Neural cell (in vitro differentiated cells): Measurements from ENCODE around the gene GUCA1A. TPM values are rescaled to one million over a fixed set of nuclear protein-coding genes. Genes with fewer than 3 reads are reported as not detected.

ENCODE experiments used
- H2AFZ ChIP-seq: fragments of 200-600, 300-800 bp; sonication (generic), shearing (Covaris generic); 2 replicates; pipeline ENCODE4 v1.6.0; 2014; ENCODE audit warnings: low read depth, mild to moderate bottlenecking, antibody characterized with exemption, low read length, moderate library complexity
- H3F3A ChIP-seq: fragments of 200-600 bp; shearing (Covaris generic); 2 replicates; pipeline ENCODE4 v1.6.1; 2016; ENCODE audit warnings: mild to moderate bottlenecking, moderate library complexity, mixed read lengths, antibody characterized with exemption, low read length; ENCODE audit not compliant: insufficient read depth, poor library complexity, severe bottlenecking
- H3K27ac ChIP-seq: fragments of 200-600, 300-800 bp; sonication (generic), shearing (Covaris generic); 2 replicates; pipeline ENCODE4 v1.5.1; 2014; ENCODE audit warnings: mild to moderate bottlenecking, low read length, moderate library complexity
- H3K27me3 ChIP-seq: fragments of 300-800, 200-600 bp; sonication (generic), shearing (Covaris generic); 2 replicates; pipeline ENCODE4 v1.6.0; 2014; ENCODE audit warnings: mild to moderate bottlenecking, low read depth, low read length, moderate library complexity; ENCODE audit not compliant: insufficient read depth
- H3K36me3 ChIP-seq: fragments of 300-800, 200-600 bp; sonication (generic), shearing (Covaris generic); 2 replicates; pipeline ENCODE4 v1.5.1; 2014; ENCODE audit warnings: mild to moderate bottlenecking, antibody characterized with exemption, low read length, moderate library complexity; ENCODE audit not compliant: insufficient read depth
- H3K4me2 ChIP-seq: fragments of 300-800, 200-600 bp; sonication (generic), shearing (Covaris generic); 2 replicates; pipeline ENCODE4 v1.6.0; 2014; ENCODE audit warnings: mild to moderate bottlenecking, low read length
- H3K4me3 ChIP-seq: fragments of 300-800, 200-600 bp; sonication (generic), shearing (Covaris generic); 2 replicates; pipeline ENCODE4 v1.5.1; 2014; ENCODE audit warnings: mild to moderate bottlenecking, low read length, moderate library complexity
- H3K79me2 ChIP-seq: fragments of 200-600 bp; shearing (Covaris generic); replicated peaks from 2 replicates; pipeline ENCODE4 v1.6.0; 2014; ENCODE audit warnings: mild to moderate bottlenecking, low read length, moderate library complexity; ENCODE audit not compliant: insufficient read depth
- H3K9ac ChIP-seq: fragments of 300-800, 200-600 bp; sonication (generic), shearing (Covaris generic); 2 replicates; pipeline ENCODE4 v1.6.1; 2016; ENCODE audit warnings: mild to moderate bottlenecking, low read length, mixed read lengths
- H3K9me2 ChIP-seq: fragments of 200-600 bp; shearing (Covaris generic); 2 replicates; pipeline ENCODE4 v1.6.1; 2016; ENCODE audit warnings: mild to moderate bottlenecking, low read length, mixed read lengths; ENCODE audit not compliant: insufficient read depth
- H3K9me3 ChIP-seq: fragments of 200-600, 300-800 bp; sonication (generic), shearing (Covaris generic); 2 replicates; pipeline ENCODE4 v1.6.1; 2016; ENCODE audit warnings: mild to moderate bottlenecking, mixed run types, low read length, moderate library complexity, mixed read lengths
- H4K20me1 ChIP-seq: fragments of 200-600 bp; shearing (Covaris generic); 2 replicates; pipeline ENCODE4 v1.6.1; 2016; ENCODE audit warnings: mild to moderate bottlenecking, mixed run types; ENCODE audit not compliant: insufficient read depth
- EP300 ChIP-seq: fragments of 450-650 bp; conservative IDR thresholded peaks from 2 replicates; pipeline ENCODE4 v1.6.1; 2014; ENCODE audit warnings: antibody characterized with exemption, mild to moderate bottlenecking, moderate library complexity; ENCODE audit not compliant: poor library complexity, severe bottlenecking
- EZH2 ChIP-seq: fragments of 200-600, 300-800 bp; shearing (Covaris generic), sonication (generic); IDR thresholded peaks from 2 replicates; pipeline ENCODE4 v1.6.1; 2014; ENCODE audit warnings: antibody characterized with exemption, low read length, borderline replicate concordance, mild to moderate bottlenecking; ENCODE audit not compliant: insufficient read depth, poor library complexity, severe bottlenecking
- MXI1 ChIP-seq: fragments of 450-650 bp; conservative IDR thresholded peaks from 2 replicates; pipeline ENCODE4 v1.6.1; 2014; ENCODE audit warnings: antibody characterized with exemption, mild to moderate bottlenecking; ENCODE audit not compliant: poor library complexity, severe bottlenecking
- POLR2AphosphoS5 ChIP-seq: IDR thresholded peaks from 2 replicates; pipeline ENCODE4 v1.6.1; 2012
- RAD21 ChIP-seq: fragments of 450-650 bp; conservative IDR thresholded peaks from 2 replicates; pipeline ENCODE4 v1.6.1; 2014; ENCODE audit warnings: antibody characterized with exemption, mild to moderate bottlenecking, moderate library complexity
- SMC3 ChIP-seq: fragments of 450-650 bp; conservative IDR thresholded peaks from 2 replicates; pipeline ENCODE4 v1.6.1; 2014; ENCODE audit warnings: antibody characterized with exemption, mild to moderate bottlenecking, moderate library complexity; ENCODE audit not compliant: poor library complexity
- TAF1 ChIP-seq: IDR thresholded peaks from 2 replicates; pipeline ENCODE4 v1.6.1; 2012; ENCODE audit warnings: low read depth
- polyA plus RNA-seq: library from polyadenylated mRNA; depleted of rRNA; stranded (reverse); fragments of >200 nt; gene quantifications from 2 replicates; pipeline ENCODE4 v1.2.3, GENCODE V29; 2014
- TF ChIP-seq, protein P1 (sequence below): fragments of 450-650 bp; IDR thresholded peaks from 2 replicates; pipeline ENCODE4 v1.5.1; 2014; ENCODE audit warnings: antibody characterized with exemption, mild to moderate bottlenecking, moderate library complexity; ENCODE audit not compliant: poor library complexity, severe bottlenecking
- TF ChIP-seq, protein P2 (sequence below): IDR thresholded peaks from 2 replicates; pipeline ENCODE4 v1.6.1; 2012; ENCODE audit warnings: borderline replicate concordance

Gene GUCA1A
- polyA plus RNA-seq, 1 donor from 2014 or later = 0.78 TPM

DNA sequence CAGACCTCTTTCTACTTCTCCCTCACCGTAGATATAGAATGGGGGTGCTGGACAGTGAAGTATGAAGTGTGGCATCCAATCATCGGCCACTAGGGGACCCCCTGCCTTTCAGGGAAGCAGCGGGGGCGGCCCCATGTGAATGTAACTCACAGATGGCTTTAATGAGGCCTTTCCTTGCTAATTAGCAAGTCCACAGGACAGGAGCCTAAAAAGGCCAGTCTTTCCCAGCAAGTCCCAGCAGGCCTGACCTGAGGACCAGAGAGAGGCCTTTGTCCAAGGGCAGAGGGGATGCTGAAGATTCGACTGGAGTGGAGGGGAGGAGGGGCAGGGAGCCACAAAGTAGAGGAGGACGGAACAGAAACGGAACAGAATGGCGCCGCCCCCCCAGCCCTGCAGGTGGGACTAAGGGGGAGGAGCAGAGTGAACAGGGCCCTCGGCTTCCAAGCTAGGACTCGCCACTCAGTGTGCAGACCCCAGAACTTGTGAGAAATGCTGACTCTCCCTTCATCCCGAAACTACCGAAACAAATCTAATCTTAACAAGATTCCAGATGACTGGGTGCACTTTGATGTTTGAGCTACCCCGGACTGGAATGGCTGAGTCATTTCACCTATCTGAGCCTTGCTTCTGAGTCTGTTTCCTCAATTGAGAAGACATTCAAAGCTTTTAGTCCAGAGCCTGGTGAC lies 36.5 kb upstream of the GUCA1A start:
- no peak overlapping the region for H3K27ac ChIP-seq
- no peaks in the 10 kb centered on the region for H4K20me1 ChIP-seq
- H3K36me3 ChIP-seq = no peaks in the 10 kb centered on the region
- peaks cover 4% of the 10 kb centered on the region for H3K27me3 ChIP-seq
- no peak overlapping the region for H3K9ac ChIP-seq
- no peak overlapping the region for H3K4me2 ChIP-seq
- H2AFZ ChIP-seq = no peak overlapping the region
- TF ChIP-seq SMC3 = no peak
- TF ChIP-seq, protein P1, sequence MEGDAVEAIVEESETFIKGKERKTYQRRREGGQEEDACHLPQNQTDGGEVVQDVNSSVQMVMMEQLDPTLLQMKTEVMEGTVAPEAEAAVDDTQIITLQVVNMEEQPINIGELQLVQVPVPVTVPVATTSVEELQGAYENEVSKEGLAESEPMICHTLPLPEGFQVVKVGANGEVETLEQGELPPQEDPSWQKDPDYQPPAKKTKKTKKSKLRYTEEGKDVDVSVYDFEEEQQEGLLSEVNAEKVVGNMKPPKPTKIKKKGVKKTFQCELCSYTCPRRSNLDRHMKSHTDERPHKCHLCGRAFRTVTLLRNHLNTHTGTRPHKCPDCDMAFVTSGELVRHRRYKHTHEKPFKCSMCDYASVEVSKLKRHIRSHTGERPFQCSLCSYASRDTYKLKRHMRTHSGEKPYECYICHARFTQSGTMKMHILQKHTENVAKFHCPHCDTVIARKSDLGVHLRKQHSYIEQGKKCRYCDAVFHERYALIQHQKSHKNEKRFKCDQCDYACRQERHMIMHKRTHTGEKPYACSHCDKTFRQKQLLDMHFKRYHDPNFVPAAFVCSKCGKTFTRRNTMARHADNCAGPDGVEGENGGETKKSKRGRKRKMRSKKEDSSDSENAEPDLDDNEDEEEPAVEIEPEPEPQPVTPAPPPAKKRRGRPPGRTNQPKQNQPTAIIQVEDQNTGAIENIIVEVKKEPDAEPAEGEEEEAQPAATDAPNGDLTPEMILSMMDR = peak; percentile 27
- no peaks in the 10 kb centered on the region for H3K79me2 ChIP-seq
- H3K9me3 ChIP-seq = no peaks in the 10 kb centered on the region
- H3F3A ChIP-seq = no peaks in the 10 kb centered on the region
- H3K4me3 ChIP-seq = no peak overlapping the region
- H3K9me2 ChIP-seq = no peaks in the 10 kb centered on the region

DNA sequence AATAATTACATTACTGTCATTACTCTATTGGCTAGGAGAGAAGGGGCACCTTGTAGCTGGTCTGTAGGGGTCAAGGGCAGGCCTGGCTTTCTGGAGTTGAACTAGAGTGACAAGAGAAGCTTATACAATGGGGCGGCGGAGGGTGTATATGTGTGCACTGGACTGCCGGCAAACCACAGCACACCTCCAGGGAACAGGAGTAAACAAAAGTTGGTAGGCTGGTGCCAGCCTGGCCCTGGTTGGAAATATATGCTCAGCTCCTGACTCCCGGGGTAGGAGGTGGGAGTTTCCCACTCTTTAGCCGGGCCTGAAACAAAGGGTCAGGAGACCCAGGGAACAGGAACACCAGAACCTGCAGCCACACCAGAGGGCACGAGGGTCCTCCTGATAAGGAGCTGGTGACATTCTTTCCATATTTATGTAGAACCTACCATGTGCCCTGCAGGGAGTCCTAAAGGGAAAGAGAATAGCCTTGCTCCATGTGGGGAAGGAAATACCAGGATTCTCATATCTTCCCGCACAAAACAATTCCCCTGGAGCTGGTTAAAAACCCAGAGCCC lies 35.9 kb upstream of the GUCA1A start:
- TF ChIP-seq MXI1 = no peak
- TF ChIP-seq RAD21 = no peak
- TF ChIP-seq EZH2 = no peak
- TF ChIP-seq TAF1 = no peak
- TF ChIP-seq, protein P2, sequence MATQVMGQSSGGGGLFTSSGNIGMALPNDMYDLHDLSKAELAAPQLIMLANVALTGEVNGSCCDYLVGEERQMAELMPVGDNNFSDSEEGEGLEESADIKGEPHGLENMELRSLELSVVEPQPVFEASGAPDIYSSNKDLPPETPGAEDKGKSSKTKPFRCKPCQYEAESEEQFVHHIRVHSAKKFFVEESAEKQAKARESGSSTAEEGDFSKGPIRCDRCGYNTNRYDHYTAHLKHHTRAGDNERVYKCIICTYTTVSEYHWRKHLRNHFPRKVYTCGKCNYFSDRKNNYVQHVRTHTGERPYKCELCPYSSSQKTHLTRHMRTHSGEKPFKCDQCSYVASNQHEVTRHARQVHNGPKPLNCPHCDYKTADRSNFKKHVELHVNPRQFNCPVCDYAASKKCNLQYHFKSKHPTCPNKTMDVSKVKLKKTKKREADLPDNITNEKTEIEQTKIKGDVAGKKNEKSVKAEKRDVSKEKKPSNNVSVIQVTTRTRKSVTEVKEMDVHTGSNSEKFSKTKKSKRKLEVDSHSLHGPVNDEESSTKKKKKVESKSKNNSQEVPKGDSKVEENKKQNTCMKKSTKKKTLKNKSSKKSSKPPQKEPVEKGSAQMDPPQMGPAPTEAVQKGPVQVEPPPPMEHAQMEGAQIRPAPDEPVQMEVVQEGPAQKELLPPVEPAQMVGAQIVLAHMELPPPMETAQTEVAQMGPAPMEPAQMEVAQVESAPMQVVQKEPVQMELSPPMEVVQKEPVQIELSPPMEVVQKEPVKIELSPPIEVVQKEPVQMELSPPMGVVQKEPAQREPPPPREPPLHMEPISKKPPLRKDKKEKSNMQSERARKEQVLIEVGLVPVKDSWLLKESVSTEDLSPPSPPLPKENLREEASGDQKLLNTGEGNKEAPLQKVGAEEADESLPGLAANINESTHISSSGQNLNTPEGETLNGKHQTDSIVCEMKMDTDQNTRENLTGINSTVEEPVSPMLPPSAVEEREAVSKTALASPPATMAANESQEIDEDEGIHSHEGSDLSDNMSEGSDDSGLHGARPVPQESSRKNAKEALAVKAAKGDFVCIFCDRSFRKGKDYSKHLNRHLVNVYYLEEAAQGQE = no peak
- no peak for TF ChIP-seq EP300
- TF ChIP-seq POLR2AphosphoS5 = no peak
- TF ChIP-seq SMC3 = no peak
- TF ChIP-seq, protein P1 = no peak
- Histone ChIP-seq H3K9me3 (no peaks in the 10 kb centered on the region), H3K27ac (no peak overlapping the region), H3K27me3 (peaks cover 10% of the 10 kb centered on the region), H3K9ac (no peak overlapping the region), H3K79me2 (no peaks in the 10 kb centered on the region), H2AFZ (no peak overlapping the region), H3K9me2 (no peaks in the 10 kb centered on the region), H4K20me1 (no peaks in the 10 kb centered on the region), H3K4me2 (no peak overlapping the region), H3K36me3 (no peaks in the 10 kb centered on the region), H3F3A (no peaks in the 10 kb centered on the region), H3K4me3 (no peak overlapping the region)
